Left ventricle myocardium inferior (tissue), 1 donor: ENCODE data around the gene GRID1. TPM values are rescaled to one million over a fixed set of nuclear protein-coding genes. Genes with fewer than 3 reads are reported as not detected.

Source experiments
- DNase-seq: peaks from one replicate; pipeline ENCODE4 v3.0.0-alpha.2; 2020
- H3K27ac ChIP-seq: fragments of 200-600 bp; replicated peaks from 2 replicates; pipeline ENCODE4 v1.8.0; 2021
- H3K27me3 ChIP-seq: fragments of 200-600 bp; 2 replicates; pipeline ENCODE4 v1.8.0; 2021; ENCODE audit warnings: low read depth
- H3K36me3 ChIP-seq: fragments of 200-600 bp; 2 replicates; pipeline ENCODE4 v1.8.0; 2021
- H3K4me1 ChIP-seq: fragments of 200-600 bp; 2 replicates; pipeline ENCODE4 v1.8.0; 2021
- H3K4me3 ChIP-seq: fragments of 200-600 bp; 2 replicates; pipeline ENCODE4 v1.8.0; 2021; ENCODE audit warnings: mild to moderate bottlenecking, moderate library complexity
- H3K9me3 ChIP-seq: fragments of 200-600 bp; replicated peaks from 2 replicates; pipeline ENCODE4 v1.8.0; 2021
- CTCF ChIP-seq: fragments of 200-600 bp; IDR thresholded peaks from 2 replicates; pipeline ENCODE4 v1.8.0; 2021; ENCODE audit warnings: antibody characterized with exemption, mild to moderate bottlenecking, borderline replicate concordance
- intact Hi-C: fragments of 100-400 bp; cut with micrococcal nuclease; formaldehyde crosslinking; loops from one replicate; pipeline ENCODE4 v1.11.0; 2022
- total RNA-seq: library from RNA; stranded (reverse); fragmentation: NEBNext Ultra II Directional; extraction: Animal tissue kit (Norgen Biotek cat#: 25700); gene quantifications from one replicate; pipeline ENCODE4 v1.2.1, GENCODE V29; 2021
- donor health status: DM: no; HTN: yes; CAD: no; lungs with severe emphysema.

The GRID1 gene
- total RNA-seq, 1 donor from 2014 or later = 1.6 TPM

GRCh38 chr10:86306628-86307278 is 59.8 kb downstream of the GRID1 start:
- peaks cover 11% of the 10 kb centered on the region for H3K27me3 ChIP-seq
- H3K4me3 ChIP-seq = no peak overlapping the region
- H3K27ac ChIP-seq = no peak overlapping the region
- H3K4me1 ChIP-seq = no peaks in the 10 kb centered on the region
- H3K9me3 ChIP-seq = no peaks in the 10 kb centered on the region
- H3K36me3 ChIP-seq = no peaks in the 10 kb centered on the region
- TF ChIP-seq CTCF = no peak
- no peak for DNase-seq
- intact Hi-C loops = no loop called here

GRCh38 chr10:86305521-86305920 is 61.1 kb downstream of the GRID1 start:
- no peak for TF ChIP-seq CTCF
- H3K4me3 ChIP-seq = no peak overlapping the region
- H3K27me3 ChIP-seq = peaks cover 17% of the 10 kb centered on the region
- H3K36me3 ChIP-seq = no peaks in the 10 kb centered on the region
- no peak overlapping the region for H3K27ac ChIP-seq
- intact Hi-C loops = no loop called here
- no peaks in the 10 kb centered on the region for H3K4me1 ChIP-seq
- H3K9me3 ChIP-seq = no peaks in the 10 kb centered on the region
- no peak for DNase-seq

- H3K27ac ChIP-seq = no peak overlapping the region
- no peak for TF ChIP-seq CTCF
- intact Hi-C loops = no loop called here
- no peaks in the 10 kb centered on the region for H3K4me1 ChIP-seq
- no peak overlapping the region for H3K4me3 ChIP-seq
- peaks cover 6% of the 10 kb centered on the region for H3K27me3 ChIP-seq
- no peaks in the 10 kb centered on the region for H3K9me3 ChIP-seq
- H3K36me3 ChIP-seq = no peaks in the 10 kb centered on the region
- no peak for DNase-seq
These were observed 62.2 kb downstream of the GRID1 start for GRCh38 chr10:86304436-86304835.

GRCh38 chr10:86303626-86304025 is 63.0 kb downstream of the GRID1 start:
- intact Hi-C loops = no loop called here
- no peak overlapping the region for H3K27ac ChIP-seq
- H3K9me3 ChIP-seq = no peaks in the 10 kb centered on the region
- H3K36me3 ChIP-seq = no peaks in the 10 kb centered on the region
- no peaks in the 10 kb centered on the region for H3K4me1 ChIP-seq
- no peak for DNase-seq
- H3K4me3 ChIP-seq = no peak overlapping the region
- peaks cover 5% of the 10 kb centered on the region for H3K27me3 ChIP-seq
- TF ChIP-seq CTCF = no peak

- intact Hi-C loops = no loop called here
- Histone ChIP-seq H3K9me3 (no peaks in the 10 kb centered on the region), H3K4me3 (no peak overlapping the region), H3K27ac (no peak overlapping the region), H3K27me3 (peaks cover 5% of the 10 kb centered on the region), H3K36me3 (no peaks in the 10 kb centered on the region), H3K4me1 (no peaks in the 10 kb centered on the region)
- DNase-seq = no peak
- TF ChIP-seq CTCF = no peak
These were observed 64.6 kb downstream of the GRID1 start for GRCh38 chr10:86301971-86302370.
